K562 (cell line): Measurements from ENCODE around the gene TBATA. TPM values are rescaled to one million over a fixed set of nuclear protein-coding genes. Genes with fewer than 3 reads are reported as not detected.

ENCODE experiments used
- ATAC-seq: fragments of 200-7000 bp; cut with Tn5 transposase; 3 replicates; pipeline ENCODE4 v1.9.1; 2020; ENCODE audit warnings: moderate library complexity
- BruUV-seq: library from RNA; stranded (reverse); fragments of 400-500 nt; replicated peaks from 2 replicates; lab custom pipeline; 2021; lab: Mats Ljungman, UMichigan
- CTCF ChIA-PET: fragments of 300-600 bp; formaldehyde crosslinking; extraction: SDS; loops from one replicate; lab custom pipeline; 2021; ENCODE audit warnings: low intra/inter-chr PET ratio; lab: Yijun Ruan, JAX
- POLR2A ChIA-PET: fragments of 300-600, 350-650 bp; sonication (Branson Sonifier 250); formaldehyde crosslinking; extraction: SDS; loops from one replicate; lab custom pipeline; 2021; ENCODE audit warnings: antibody characterized with exemption, inconsistent platforms; lab: Yijun Ruan, JAX
- DNase-seq, 4 experiments: peaks; one replicate each; pipeline versions ENCODE4 v3.0.0 to v3.0.0-alpha.2; 2011 to 2018; ENCODE audit warnings: low spot score in 3 of 4, mixed read lengths in 3 of 4; ENCODE audit errors: extremely low read depth in 1 of 4
- FAIRE-seq: peaks from 2 replicates; lab custom pipeline; 2011; peaks lifted over from hg19 to GRCh38; lab: Jason Lieb, UNC
- H2AFZ ChIP-seq: 2 replicates; pipeline ENCODE4 v1.6.0; 2011; ENCODE audit warnings: low read depth, low read length, control low read depth, inconsistent platforms
- H3K27ac ChIP-seq: fragments of 200-600 bp; 3 replicates; pipeline ENCODE4 v1.8.0; 2011; ENCODE audit warnings: low read depth, mild to moderate bottlenecking, control low read depth, inconsistent platforms, low read length, moderate library complexity, mixed read lengths; ENCODE audit errors: extremely low read depth
- H3K27me3 ChIP-seq, 2 experiments: fragments of 300-600 bp in 1 of 2; 2 replicates in 1 of 2; 3 replicates in 1 of 2; pipeline versions ENCODE4 v1.6.0 to v1.8.0; 2011; ENCODE audit warnings: inconsistent platforms in 2 of 2, low read length in 2 of 2, mild to moderate bottlenecking in 1 of 2, mixed read lengths in 1 of 2, moderate library complexity in 1 of 2; ENCODE audit not compliant: control insufficient read depth in 2 of 2, insufficient read depth in 2 of 2
- H3K36me3 ChIP-seq: fragments of 300-600 bp; 3 replicates; pipeline ENCODE4 v1.8.0; 2011; ENCODE audit warnings: mild to moderate bottlenecking, low read length, inconsistent platforms; ENCODE audit not compliant: control insufficient read depth, insufficient read depth
- H3K4me1 ChIP-seq, 2 experiments: fragments of 200-600 bp in 1 of 2; replicated peaks in 1 of 2; 2 replicates in 1 of 2; 3 replicates in 1 of 2; pipeline versions ENCODE4 v1.5.1 to v1.8.0; 2011; ENCODE audit warnings: inconsistent platforms in 2 of 2, low read length in 2 of 2, mild to moderate bottlenecking in 1 of 2, mixed read lengths in 1 of 2, moderate library complexity in 1 of 2; ENCODE audit not compliant: control insufficient read depth in 2 of 2, insufficient read depth in 2 of 2
- H3K4me2 ChIP-seq: 2 replicates; pipeline ENCODE4 v1.6.1; 2011; ENCODE audit warnings: low read length, control low read depth, inconsistent platforms, mixed read lengths; ENCODE audit not compliant: insufficient read depth
- H3K4me3 ChIP-seq: fragments of 200-600 bp; sonication (generic), shearing (Covaris generic); 2 replicates; pipeline ENCODE4 v1.5.1; 2016; ENCODE audit warnings: control low read depth, inconsistent platforms
- H3K79me2 ChIP-seq: fragments of 200-600 bp; 3 replicates; pipeline ENCODE4 v1.8.0; 2011; ENCODE audit warnings: low read length, inconsistent platforms; ENCODE audit not compliant: control insufficient read depth, insufficient read depth
- H3K9ac ChIP-seq, 2 experiments: 2 replicates each; pipeline versions ENCODE4 v1.6.0 to v1.6.1; 2011; ENCODE audit warnings: low read depth in 2 of 2, low read length in 2 of 2, control low read depth in 1 of 2, inconsistent platforms in 1 of 2, mild to moderate bottlenecking in 1 of 2, mixed read lengths in 1 of 2; ENCODE audit not compliant: insufficient read depth in 1 of 2
- H3K9me1 ChIP-seq: one replicate; pipeline ENCODE4 v1.6.0; 2011; ENCODE audit warnings: inconsistent platforms, mild to moderate bottlenecking, low read length, moderate library complexity; ENCODE audit not compliant: control insufficient read depth, insufficient read depth
- H3K9me3 ChIP-seq: replicated peaks from 2 replicates; pipeline ENCODE4 v1.5.1; 2011; ENCODE audit warnings: low read depth, low read length, inconsistent platforms; ENCODE audit not compliant: control insufficient read depth, insufficient read depth
- H4K20me1 ChIP-seq: replicated peaks from 2 replicates; pipeline ENCODE4 v1.6.1; 2011; ENCODE audit warnings: low read length, inconsistent platforms, mixed read lengths; ENCODE audit not compliant: control insufficient read depth, insufficient read depth
- BRF1 ChIP-seq: IDR thresholded peaks from 3 replicates; pipeline ENCODE4 v1.6.1; 2011; ENCODE audit warnings: borderline replicate concordance, mild to moderate bottlenecking; ENCODE audit not compliant: insufficient read length; ENCODE audit errors: extremely low read depth
- ELF4 ChIP-seq: fragments of 450-650 bp; formaldehyde crosslinking; IDR thresholded peaks from 2 replicates; pipeline ENCODE4 v1.4.0; 2022; ENCODE audit warnings: missing genetic modification characterization
- ETS2 ChIP-seq: IDR thresholded peaks from 2 replicates; pipeline ENCODE4 v1.6.1; 2016; ENCODE audit warnings: borderline replicate concordance, missing genetic modification characterization, mild to moderate bottlenecking, moderate library complexity, missing compliant biosample characterization; ENCODE audit not compliant: poor library complexity, severe bottlenecking
- GATA2 ChIP-seq: sonication (generic); formaldehyde crosslinking; IDR thresholded peaks from 2 replicates; pipeline ENCODE4 v1.4.0; 2020; ENCODE audit warnings: mild to moderate bottlenecking, missing genetic modification reagents
- HIVEP1 ChIP-seq: fragments of 250-450 bp; sonication (Bioruptor Pico); IDR thresholded peaks from 2 replicates; pipeline ENCODE4 v1.4.0; 2020; ENCODE audit warnings: mild to moderate bottlenecking
- MCM7 ChIP-seq, 2 experiments: fragments of 450-650 bp; IDR thresholded peaks; 2 replicates each; pipeline ENCODE4 v1.6.1; 2016 to 2018
- NCOA2 ChIP-seq, 2 experiments: fragments of 450-650 bp; IDR thresholded peaks; 2 replicates each; pipeline ENCODE4 v1.6.1; 2018; ENCODE audit warnings: mild to moderate bottlenecking in 2 of 2, moderate library complexity in 1 of 2; ENCODE audit not compliant: partially characterized antibody in 2 of 2
- SRSF9 ChIP-seq: fragments of 200-400 bp; formaldehyde crosslinking; IDR thresholded peaks from 2 replicates; pipeline ENCODE4 v1.6.1; 2017; ENCODE audit warnings: low read depth, low read length, borderline replicate concordance
- XRCC5 ChIP-seq: fragments of 200-400 bp; formaldehyde crosslinking; IDR thresholded peaks from 2 replicates; pipeline ENCODE4 v1.6.1; 2017; ENCODE audit warnings: low read depth, mild to moderate bottlenecking, low read length
- ZBTB40 ChIP-seq, 2 experiments: fragments of 450-650 bp in 1 of 2; sonication (generic) in 1 of 2; formaldehyde crosslinking in 1 of 2; IDR thresholded peaks; 2 replicates each; pipeline versions ENCODE4 v1.7.1 to v1.9.0; 2016 to 2022; ENCODE audit warnings: inconsistent platforms in 1 of 2, mild to moderate bottlenecking in 1 of 2, missing genetic modification reagents in 1 of 2
- ZBTB8A ChIP-seq: fragments of 450-650 bp; IDR thresholded peaks from 2 replicates; pipeline ENCODE4 v1.6.1; 2018; ENCODE audit warnings: mild to moderate bottlenecking, moderate library complexity; ENCODE audit not compliant: partially characterized antibody
- ZNF699 ChIP-seq: fragments of 250-450 bp; sonication (Bioruptor Pico); IDR thresholded peaks from 2 replicates; pipeline ENCODE4 v1.8.0; 2021; ENCODE audit warnings: mild to moderate bottlenecking, moderate library complexity; ENCODE audit not compliant: insufficient replicate concordance
- whole genome bisulfite sequencing: fragments of 100-300 bp; shearing (Covaris generic); methylation state at CpG from one replicate; pipeline ENCODE4 v1.1.6; 2016; ENCODE audit warnings: low coverage, mixed read lengths; ENCODE audit not compliant: insufficient coverage; ENCODE audit errors: missing lambda C conversion rate; 5-methylcytosine and 5-hydroxymethylcytosine counted together
- in situ Hi-C: fragments of 300-500 bp; cut with MboI; formaldehyde crosslinking; loops from 4 replicates; pipeline ENCODE4 v1.15.0; 2018; ENCODE audit warnings: inconsistent platforms, mixed read lengths
- intact Hi-C: fragments of 100-400 bp; cut with micrococcal nuclease; formaldehyde crosslinking; loops from 2 replicates; pipeline ENCODE4 v1.14.2; 2022
- polyA plus RNA-seq, 8 experiments: library from polyadenylated mRNA; depleted of rRNA in 4 of 8; stranded (reverse) in 5 of 8; unstranded in 3 of 8; fragments of >200 nt; fragmentation: Nextera tagmentation in 2 of 8; fragmentation: Illumina TruSeq in 1 of 8; extraction: Ambion mirVana in 2 of 8; extraction: Trizol in 1 of 8; gene quantifications; 2 replicates each; pipeline versions ENCODE4 v1.2.1 to v1.2.3, GENCODE V29; 2011 to 2014; ENCODE audit warnings: inconsistent platforms in 1 of 8, missing spikeins in 1 of 8
- total RNA-seq, 7 experiments: library from RNA; depleted of rRNA in 6 of 7; stranded (reverse); fragments of >200 nt in 6 of 7; fragmentation: Illumina TruSeq in 2 of 7; extraction: Trizol in 2 of 7; gene quantifications; 2 replicates each; pipeline versions ENCODE4 v1.2.1 to v1.2.3, GENCODE V29; 2011 to 2021; ENCODE audit warnings: low replicate concordance in 1 of 7
- TF ChIP-seq, protein P1 (sequence below), 2 experiments: fragments of 250-450 bp in 1 of 2; fragments of 450-650 bp in 1 of 2; sonication (Bioruptor Pico) in 1 of 2; IDR thresholded peaks; 2 replicates each; pipeline versions ENCODE4 v1.6.1 to v1.8.0; 2016 to 2021; ENCODE audit warnings: mild to moderate bottlenecking in 2 of 2, moderate library complexity in 2 of 2, missing compliant biosample characterization in 1 of 2, missing genetic modification characterization in 1 of 2

TBATA gene
- total and polyA plus RNA-seq, 9 of the 15 experiments (the other 6 are each of a cell fraction or from before 2014, with no cell fraction given): not detected

DNA sequence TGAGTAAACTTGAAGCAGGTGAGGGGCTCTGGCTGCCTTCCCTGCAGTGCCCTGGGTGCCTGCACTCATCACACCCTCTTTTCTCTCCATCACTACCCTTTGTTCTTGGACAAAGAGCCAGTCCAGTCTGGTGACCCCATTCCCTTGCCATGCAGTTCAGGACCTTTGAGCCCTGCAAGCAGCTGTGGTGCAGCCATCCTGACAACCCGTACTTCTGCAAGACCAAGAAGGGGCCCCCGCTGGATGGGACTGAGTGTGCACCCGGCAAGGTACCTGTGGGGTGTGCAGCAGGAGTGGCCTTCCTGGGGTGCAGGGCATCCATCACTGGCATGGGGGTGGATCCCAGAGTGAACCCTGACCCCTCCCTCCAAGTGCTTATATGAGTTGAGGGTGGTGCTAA lies 48.7 kb downstream of the TBATA start:
- no TSS peak for BruUV-seq
- H3K79me2 ChIP-seq: peaks cover 16% of the 10 kb centered on the region
- H2AFZ ChIP-seq: no peak overlapping the region
- 85% methylated on average over 3 of the region's 3 CpGs for WGBS
- H3K9me1 ChIP-seq: no peaks in the 10 kb centered on the region
- no peak overlapping the region for H3K27ac ChIP-seq
- POLR2A ChIA-PET: interaction anchor here (0.6 kb wide), 1 partner anchor 22 kb away, joined by 3 read pairs; no protein-coding TSS in a partner anchor
- peaks cover 94% of the 10 kb centered on the region for H3K36me3 ChIP-seq
- no peaks in the 10 kb centered on the region for H4K20me1 ChIP-seq
- no peak overlapping the region for H3K4me3 ChIP-seq
- H3K9me3 ChIP-seq: no peaks in the 10 kb centered on the region
- FAIRE-seq (no peak), DNase-seq (no peak), ATAC-seq (no peak)
- CTCF ChIA-PET: no interaction called here
- intact Hi-C loops (no loop called here), in situ Hi-C loops (no loop called here)
- H3K27me3 ChIP-seq: no peaks in the 10 kb centered on the region
- peak overlapping the region in 1 of 2 experiments; percentile 42; a peak in 1 of 4 replicates for H3K9ac ChIP-seq
- H3K4me2 ChIP-seq: no peak overlapping the region
- H3K4me1 ChIP-seq: peaks cover 23 to 37% of the 10 kb centered on the region in 2 experiments
- TF ChIP-seq SRSF9 (no peak), XRCC5 (no peak), ELF4 (no peak), NCOA2 (IDR thresholded peaks at IDR 0.05; ENCODE audit: partially characterized antibody in 2 of 2) (no peak), ETS2 (tag) (no peak), HIVEP1 (CRISPR knock-in tag) (no peak), GATA2 (CRISPR knock-in tag) (no peak), ZNF699 (CRISPR knock-in tag) (no peak), MCM7 (IDR thresholded peaks at IDR 0.05) (no peak), ZBTB40 (IDR thresholded peaks at IDR 0.05) (no peak), ZBTB40 (CRISPR knock-in tag; IDR thresholded peaks at IDR 0.05) (no peak), BRF1 (no peak), ZBTB8A (no peak)
- TF ChIP-seq, protein P1, sequence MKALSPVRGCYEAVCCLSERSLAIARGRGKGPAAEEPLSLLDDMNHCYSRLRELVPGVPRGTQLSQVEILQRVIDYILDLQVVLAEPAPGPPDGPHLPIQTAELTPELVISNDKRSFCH (CRISPR knock-in tag; IDR thresholded peaks at IDR 0.05): no peak
- TF ChIP-seq, protein P1 (tag; IDR thresholded peaks at IDR 0.05): no peak
